GM21737 (cell line): Measurements from ENCODE around the gene CACNA1S.

Experiments
- ATAC-seq: cut with Tn5 transposase; IDR thresholded peaks from one replicate; pipeline ENCODE4 v1.9.1; 2021; ENCODE audit warnings: mild to moderate bottlenecking, moderate library complexity; ENCODE audit not compliant: unreplicated experiment

Gene CACNA1S

DNA sequence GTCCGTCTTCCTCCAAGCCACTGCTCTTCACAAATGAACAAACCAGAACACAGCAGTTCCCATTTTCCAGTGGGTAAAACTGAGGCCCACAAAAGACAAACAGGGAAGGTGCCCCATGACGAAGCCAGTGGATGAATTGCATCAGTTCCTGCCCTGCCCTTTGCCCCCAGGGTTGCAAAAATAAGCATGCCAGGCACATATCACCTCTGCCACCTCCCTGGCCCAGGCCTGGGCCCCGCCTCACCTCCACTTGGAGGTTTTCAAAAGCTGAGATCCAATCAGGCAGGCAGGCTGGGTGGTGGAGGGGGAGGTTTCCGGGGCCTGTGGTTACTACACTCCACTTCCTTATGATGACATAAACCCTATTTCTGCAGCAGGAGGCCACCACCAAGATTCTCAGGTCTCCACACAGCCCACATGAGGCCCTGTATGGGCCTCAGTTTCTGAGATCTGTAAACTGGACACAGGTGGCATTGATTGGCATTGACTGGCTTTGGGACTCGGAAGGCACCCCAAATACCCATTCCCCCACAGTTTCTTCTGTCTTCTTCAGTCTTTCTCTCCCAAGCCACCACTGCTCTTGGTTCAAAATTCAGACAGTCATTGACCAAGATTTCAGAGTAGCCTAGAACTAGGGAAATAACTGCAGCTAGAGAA lies 92.8 kb downstream of the CACNA1S start:
- ATAC-seq: peak; percentile 57

DNA sequence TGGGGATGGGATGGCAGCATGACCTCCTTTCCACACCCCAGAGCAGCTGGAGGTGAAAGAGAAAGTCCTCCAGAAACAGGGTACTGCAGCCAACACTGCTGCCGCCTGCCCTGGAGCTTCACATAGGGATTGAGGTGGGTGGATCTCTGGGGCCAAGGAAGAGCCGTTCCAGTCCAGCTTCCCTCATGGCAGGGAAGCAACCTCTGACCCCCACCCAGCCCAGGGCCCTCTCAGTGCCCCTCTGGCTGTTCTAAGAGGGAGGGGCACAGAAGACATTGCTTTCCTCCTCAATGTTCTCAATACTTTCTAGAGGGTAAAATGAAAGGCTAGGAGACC lies 94.4 kb downstream of the CACNA1S start:
- no peak for ATAC-seq

DNA sequence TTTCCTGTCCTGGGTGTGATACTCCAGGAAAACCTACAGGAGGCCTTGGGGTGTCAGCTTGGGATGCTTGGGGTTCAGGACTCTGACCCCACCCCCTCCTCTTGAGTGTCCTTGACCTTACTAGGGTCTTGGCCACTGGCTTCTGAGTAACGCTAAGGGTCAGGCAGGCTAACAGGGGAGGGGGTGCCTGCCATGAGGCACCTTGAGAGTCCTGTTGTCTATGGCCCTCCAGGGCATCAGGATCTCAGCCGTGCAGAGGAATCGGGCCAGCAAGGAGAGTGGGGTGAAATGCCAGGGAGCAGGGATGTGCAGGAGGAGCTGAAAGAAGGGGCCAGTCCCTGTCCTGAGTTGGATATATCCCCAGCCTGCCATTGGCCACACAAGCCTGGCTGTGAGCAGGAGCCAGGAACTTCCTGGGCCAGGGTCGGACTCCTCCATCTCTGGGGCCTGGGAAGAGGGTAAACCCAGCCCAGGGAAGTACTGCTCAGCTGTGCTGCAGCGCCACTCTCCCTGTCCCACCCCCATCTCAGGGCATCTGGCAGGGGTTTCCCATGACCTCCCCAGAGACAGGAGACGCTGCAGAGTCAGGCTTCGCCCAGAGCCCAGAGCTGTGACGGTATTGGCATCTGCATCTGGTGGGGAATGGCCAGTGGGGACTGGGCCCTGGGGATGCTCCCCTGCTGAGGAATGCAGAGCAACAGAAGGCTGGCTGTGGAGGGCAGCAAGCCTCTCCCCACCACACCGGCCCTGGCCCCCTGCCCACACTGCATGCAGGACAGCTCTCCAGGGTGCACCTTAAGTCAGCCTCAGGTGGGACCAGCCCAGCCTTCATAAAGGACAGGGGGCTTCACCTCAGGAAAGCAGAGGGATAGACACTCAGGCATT lies 95.0 kb downstream of the CACNA1S start:
- ATAC-seq: peak; percentile 27

GRCh38 chr1:201016211-201016651 lies 96.0 kb downstream of the CACNA1S start:
- no peak for ATAC-seq

GRCh38 chr1:201015551-201016091 lies 96.6 kb downstream of the CACNA1S start:
- no peak for ATAC-seq

GRCh38 chr1:201014816-201015200 lies 97.4 kb downstream of the CACNA1S start:
- ATAC-seq: no peak

- no peak for ATAC-seq
Observed at GRCh38 chr1:201013991-201014815, 98.0 kb downstream of the CACNA1S start.

DNA sequence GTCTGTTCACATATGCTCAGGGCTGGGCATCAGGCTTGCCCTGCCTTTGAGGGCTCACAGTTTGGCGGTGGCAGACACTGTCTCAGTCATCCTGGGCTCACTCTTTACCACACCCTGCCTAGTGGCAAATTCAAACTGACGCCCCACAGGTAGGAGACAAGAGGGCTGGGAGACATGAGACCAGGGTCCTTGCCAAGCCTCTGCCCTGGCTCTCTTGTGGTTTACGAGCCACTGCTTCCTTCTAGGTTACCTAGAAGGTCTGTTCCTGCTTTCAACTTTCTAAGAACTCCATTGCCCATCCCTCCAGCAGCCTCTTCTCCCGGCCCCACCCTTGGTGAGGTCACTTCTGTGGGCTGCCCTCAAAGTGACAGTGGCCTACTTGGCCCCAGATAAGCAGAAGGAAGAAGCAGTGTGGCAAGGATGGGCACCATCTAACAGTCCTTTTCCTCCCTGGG lies 99.2 kb downstream of the CACNA1S start:
- ATAC-seq: no peak

DNA sequence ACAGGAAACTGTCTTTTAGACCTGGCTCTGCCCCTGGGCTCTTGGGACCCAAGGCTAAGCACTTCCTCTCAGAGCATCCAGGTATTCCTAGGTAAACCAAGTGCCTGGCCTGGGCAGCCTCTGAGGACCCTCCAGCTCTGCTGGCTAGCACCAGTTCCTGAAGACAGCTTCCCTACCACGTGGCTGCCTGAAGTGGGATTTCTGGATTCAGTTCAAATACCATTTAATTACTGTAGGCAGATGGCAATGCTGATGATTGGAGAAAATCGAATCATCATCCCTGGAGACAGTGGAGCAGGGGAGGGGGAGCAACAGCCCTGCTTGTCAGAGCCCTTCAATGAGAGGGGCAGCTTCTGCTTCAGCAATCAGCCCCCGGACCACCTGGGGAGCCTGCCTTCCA lies 100.6 kb downstream of the CACNA1S start:
- ATAC-seq: no peak

GRCh38 chr1:201009962-201010645 lies 102.1 kb downstream of the CACNA1S start:
- no peak for ATAC-seq

DNA sequence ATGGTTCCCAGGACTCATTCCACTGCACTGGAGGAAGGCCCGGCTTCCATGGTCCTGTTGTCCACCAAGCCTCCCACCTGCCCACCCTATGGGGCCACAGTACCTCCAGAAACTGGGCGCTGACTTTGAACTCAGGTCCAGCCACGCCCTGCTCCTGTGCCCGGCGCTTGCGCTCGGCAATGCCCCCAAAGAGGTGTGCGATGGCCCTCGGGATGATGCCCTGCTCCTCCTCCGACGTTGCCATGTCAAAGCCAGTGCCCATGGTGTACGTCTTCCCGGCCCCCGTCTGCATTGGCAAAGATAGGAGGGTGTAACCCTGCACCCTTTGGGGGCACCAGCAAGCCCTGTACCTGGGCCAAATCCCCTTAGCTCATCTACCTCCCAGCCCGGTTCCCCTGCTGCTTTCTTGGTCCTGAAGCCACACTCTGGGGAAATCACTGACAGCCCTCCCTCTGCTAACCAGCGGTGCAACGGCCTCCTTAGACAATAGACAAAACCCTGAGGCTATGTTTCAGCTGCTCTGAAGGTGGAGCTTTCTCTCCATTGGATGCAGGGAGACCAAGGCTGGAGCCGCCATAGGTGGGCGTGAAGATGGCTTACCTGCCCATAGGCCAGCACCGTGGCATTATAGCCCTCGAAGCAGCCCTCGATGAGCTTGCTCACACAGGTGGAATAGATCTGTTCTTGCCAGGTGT lies 103.4 kb downstream of the CACNA1S start:
- ATAC-seq: no peak

- ATAC-seq: no peak
Observed at GRCh38 chr1:201007481-201007880, 104.7 kb downstream of the CACNA1S start.

- ATAC-seq: no peak
Observed at GRCh38 chr1:201006450-201006849, 105.8 kb downstream of the CACNA1S start.

DNA sequence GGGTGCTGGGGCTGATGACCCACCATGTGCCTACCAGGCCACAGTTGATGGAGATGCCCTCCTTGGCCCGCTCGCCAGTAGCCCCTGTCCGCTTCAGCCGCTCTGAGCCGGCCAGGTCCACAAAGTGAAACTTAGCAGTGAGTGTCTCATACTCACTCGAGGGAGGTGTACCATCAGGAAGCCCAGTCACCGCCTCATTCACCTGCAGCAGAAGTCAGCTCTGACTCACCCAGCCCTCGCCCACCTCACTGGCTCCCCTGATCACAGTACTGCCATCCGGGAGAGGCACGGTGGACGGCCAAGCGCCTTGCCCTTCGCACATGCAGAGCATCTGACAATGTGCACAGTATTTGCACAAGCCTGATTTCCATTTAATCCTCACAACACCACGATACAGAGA lies 107.5 kb downstream of the CACNA1S start:
- no peak for ATAC-seq

GRCh38 chr1:201004154-201004553 lies 108.1 kb downstream of the CACNA1S start:
- no peak for ATAC-seq

- ATAC-seq: no peak
Observed at GRCh38 chr1:201002510-201002909, 109.7 kb downstream of the CACNA1S start.

DNA sequence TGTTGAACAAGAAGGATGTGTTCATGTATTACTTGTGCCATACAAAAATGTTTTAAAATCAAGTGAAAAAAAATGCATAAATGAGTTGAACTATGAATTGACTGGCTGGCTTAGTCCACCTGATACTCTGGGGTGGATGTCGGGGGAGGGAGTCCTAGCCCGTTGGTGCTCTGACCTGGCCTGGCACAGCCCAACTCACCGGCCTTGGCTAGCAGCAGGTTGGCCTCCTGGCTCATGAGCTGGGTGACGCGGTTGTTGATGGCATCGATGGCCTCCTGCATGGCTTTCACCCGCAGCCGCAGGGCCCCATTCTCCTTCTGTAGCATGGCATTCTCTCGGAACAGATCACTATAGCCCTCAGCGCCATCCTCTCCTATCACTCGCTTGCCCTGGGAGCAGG lies 110.3 kb downstream of the CACNA1S start:
- ATAC-seq: no peak

DNA sequence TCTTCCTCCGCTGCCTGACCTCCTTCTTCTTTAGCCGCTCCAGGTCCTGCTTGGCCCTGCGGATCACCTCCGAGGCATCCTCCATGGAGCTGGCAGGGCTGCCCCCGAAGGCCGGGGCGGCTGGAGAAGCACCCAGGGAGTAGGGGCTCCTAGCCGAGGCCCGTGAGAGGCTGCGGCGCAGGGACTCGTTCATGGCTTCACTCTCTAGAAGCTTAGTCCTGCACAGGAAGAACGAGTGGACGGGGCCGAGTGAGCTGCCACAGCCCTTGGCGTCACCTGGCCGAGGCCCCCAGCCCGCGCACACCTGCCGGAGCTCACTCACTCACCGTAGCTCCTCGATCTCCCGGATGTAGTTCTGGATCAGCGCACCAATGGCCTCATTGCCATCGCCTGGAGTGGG lies 111.8 kb downstream of the CACNA1S start:
- ATAC-seq: no peak

- ATAC-seq: no peak
Observed at GRCh38 chr1:200999667-201000066, 112.6 kb downstream of the CACNA1S start.

DNA sequence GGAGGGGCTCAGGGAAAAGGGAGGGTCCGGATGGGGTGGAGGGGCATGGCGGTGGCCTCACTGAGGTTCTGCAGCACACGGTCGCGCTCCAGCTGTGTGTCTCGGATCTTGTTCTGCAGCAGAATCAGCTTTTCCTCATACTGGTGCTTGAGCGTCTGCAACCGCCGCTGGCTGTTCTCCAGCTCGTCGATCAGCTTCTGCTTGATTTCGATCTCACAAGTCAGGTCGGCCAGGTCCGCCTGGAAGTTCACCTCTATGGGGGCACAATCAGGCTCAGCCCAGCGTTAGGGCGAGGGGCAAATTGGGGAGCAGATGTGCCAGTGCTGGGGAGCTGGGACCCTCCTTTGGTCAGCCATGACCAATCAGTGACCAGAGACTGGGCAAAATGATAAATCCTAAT lies 113.9 kb downstream of the CACNA1S start:
- no peak for ATAC-seq
